Glomerular endothelial cell (primary cell): ENCODE results near the gene MOK. TPM values are rescaled to one million over a fixed set of nuclear protein-coding genes. Genes with fewer than 3 reads are reported as not detected.
"Not testable (repeated sequence)": the region's sequence is repeated elsewhere in the genome, so short reads cannot be mapped to it uniquely, and the experiment has no call there.

ENCODE experiments used
- DNase-seq: peaks from one replicate; pipeline ENCODE4 v3.0.0-alpha.2; 2011; ENCODE audit warnings: low read depth, low spot score; ENCODE audit errors: extremely low read depth
- total RNA-seq: library from RNA; depleted of rRNA; stranded (reverse); fragments of >200 nt; gene quantifications from 2 replicates; pipeline ENCODE4 v1.2.3, GENCODE V29; 2015

Gene MOK, protein sequence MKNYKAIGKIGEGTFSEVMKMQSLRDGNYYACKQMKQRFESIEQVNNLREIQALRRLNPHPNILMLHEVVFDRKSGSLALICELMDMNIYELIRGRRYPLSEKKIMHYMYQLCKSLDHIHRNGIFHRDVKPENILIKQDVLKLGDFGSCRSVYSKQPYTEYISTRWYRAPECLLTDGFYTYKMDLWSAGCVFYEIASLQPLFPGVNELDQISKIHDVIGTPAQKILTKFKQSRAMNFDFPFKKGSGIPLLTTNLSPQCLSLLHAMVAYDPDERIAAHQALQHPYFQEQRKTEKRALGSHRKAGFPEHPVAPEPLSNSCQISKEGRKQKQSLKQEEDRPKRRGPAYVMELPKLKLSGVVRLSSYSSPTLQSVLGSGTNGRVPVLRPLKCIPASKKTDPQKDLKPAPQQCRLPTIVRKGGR
- total RNA-seq, result 9.7 and 11.6 TPM in 2 replicates

DNA sequence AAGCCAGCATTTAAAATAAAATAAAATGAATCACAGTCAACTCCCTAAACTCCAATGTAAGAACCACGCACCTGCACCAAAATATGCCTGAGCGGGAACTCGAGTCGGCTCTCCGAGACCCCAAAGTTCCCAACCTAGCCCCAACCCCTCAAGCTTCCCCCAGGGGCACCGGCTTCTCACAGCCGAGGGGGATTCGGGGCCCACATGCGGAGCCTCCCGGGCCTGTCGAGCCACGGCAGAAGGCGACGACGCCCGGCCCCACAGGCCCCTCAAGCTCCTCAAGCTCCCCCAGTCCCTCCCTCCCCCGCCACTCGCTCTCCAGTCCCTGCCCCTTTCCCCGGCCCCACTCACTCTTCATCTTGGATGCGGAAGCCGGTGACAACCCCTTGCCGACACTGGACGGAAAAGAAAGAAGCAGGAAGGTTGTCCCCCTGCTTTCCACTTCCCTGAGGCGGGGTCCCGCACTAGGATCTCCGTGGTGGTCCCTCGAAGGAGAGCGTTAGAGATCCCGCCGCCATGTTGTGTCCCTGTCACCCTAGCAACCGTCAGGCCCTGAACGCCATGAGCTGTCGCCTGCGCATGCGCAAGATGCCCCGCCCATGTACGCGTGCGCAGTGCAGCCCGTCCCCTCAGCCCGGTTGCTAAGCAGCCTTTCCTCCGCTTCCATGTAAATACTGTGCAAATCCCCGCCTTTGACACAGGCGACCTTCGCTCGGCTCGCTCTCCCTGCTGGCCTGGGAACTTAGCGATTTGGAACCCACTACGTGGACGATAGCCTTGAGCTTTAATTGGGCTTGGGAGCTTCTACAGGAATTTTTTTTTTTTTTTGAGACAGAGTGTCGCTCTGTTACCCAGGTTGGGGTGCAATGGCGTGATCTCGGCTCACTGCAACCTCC, at the start of gene MOK:
Gene MOK (minus strand): TSS at position 554 of the 896 bp plus-strand sequence. CDS start 196 bp downstream, at position 358.
- DNase-seq, result peak; percentile 75

DNA sequence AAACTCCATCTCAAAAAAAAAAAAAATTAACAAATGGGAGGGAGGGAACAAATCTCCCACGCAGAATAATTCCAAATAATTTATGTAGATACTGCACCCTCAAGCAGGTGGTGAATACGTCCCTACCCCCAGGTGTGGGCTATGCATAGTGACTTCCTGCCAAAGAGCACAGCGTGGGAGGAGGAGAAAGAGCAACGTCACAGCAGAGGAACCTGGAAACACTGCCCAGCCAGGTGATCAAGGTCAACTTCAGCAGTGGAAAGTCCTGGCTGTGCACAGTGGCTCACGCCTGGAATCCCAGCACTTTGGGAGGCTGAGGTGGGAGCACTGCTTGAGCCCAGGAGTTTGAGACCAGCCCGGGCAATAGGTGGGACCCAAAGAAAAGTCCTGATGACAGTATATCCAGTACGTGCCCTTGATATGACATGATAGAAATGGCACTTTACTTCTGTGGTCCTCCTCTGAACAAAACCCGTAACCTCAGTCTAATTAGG, 48.2 kb upstream of the MOK start:
- no peak for DNase-seq

DNA sequence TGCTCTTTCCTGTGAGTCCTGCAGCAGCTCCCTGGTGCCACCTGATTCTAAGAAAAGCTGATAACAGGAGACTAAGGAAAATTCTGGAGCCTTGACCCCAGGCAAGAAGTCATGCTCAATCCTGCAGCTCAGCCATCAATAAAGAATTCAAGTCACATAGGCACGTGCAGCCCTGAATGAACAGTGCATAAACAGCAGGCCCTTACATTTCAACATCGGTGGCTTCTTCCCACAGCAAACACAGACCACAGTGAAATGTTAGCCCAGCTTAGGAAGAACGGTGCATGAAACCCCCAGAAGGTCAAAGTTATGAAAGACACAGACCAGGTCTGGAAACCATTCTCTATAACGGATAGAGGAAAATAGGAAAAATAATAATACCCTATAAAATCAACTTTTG, 47.2 kb upstream of the MOK start:
- DNase-seq, result no peak

DNA sequence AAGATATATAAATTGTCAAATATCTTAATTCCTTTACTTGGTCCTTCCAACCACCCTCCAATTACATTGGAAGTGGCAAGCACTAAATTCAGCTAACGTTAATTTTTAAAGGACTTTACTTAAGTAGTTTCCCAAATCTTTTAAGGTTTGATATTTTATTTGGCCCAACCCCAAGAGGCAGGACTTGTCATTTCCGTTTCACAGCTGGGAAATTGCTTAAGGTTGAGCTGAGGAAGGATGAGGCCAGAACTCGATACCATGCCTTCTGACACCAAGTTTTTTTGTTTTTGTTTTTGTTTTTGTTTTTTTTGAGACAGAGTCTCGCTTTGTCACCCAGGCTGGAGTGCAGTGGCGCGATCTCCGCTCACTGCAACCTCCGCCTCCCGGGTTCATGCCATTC, 46.6 kb upstream of the MOK start:
- peak; percentile 60 for DNase-seq

DNA sequence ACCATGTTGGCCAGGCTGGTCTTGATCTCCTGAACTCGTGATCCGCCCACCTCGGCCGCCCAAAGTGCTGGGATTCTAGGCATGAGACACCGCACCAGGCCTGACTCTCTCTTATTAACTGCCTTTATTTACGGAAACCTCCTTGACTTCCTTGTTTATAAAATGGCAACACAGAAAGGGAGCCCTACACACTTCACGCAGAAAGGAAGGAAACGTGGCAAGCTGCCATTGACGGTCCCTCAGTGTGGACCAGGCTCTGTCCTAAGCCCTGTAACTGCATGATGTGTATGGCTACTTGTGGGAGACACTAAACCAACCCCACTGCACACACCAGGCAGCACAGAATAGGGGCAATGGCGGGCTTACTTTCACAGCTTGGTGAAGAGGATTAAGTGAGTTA, 46.1 kb upstream of the MOK start:
- no peak for DNase-seq

DNA sequence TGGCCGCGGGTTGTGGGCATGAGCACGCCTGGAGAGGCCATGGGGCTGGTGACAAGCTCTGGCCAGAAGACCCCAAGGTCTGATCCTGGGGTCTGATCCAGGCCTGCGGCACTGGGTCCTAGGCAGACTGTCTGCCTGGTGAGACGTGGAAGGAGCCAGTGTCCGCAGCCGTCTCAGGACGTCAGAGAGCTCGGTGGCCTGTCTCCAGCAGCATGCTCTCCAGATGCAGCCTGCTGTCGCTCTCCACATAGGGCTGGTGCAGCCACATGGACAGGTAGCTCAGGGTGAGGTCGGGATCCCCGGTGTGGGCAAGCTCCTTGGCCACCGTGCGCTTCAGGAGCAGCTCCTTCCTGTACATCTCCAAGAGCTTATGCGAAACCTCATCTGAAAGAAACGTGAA, 43.4 kb upstream of the MOK start:
- no peak for DNase-seq

DNA sequence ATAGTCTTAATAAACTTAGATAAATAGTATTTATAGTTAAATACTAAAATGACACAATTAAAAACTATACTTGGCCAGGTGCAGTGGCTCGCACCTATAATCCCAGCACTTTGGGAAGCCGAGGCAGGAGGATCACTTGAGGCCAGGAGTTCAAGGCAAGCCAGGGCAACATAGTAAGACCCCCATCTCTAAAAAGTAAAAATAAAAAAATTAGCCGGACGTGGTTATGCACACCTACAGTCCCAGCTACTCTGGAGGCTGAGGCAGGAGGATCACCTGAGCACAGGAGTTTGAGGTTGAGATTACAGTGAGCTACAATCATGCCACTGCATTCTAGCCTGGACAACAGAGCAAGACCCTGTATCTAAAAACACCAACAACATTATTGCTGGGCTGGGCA, 41.7 kb upstream of the MOK start:
- no peak for DNase-seq

DNA sequence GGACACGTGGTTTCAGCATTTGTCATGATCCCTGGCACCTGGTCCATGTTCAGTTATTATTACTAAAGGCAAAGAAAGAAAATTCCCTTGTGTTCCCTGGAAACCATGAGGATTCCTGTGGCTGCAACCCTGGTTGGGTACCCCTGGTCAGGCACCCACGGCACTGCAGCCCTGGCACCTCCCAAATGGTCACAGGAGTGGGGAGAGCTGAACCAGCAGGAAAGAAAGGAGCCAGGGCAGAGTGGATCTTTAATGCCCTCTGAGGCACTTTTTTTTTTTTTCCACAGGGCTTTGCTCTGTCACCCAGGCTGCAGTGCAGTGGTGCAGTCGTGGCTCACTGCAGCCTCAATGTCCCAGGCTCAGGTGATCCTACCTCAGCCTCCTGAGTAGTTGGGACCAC, 40.3 kb upstream of the MOK start:
- DNase-seq, result no peak

DNA sequence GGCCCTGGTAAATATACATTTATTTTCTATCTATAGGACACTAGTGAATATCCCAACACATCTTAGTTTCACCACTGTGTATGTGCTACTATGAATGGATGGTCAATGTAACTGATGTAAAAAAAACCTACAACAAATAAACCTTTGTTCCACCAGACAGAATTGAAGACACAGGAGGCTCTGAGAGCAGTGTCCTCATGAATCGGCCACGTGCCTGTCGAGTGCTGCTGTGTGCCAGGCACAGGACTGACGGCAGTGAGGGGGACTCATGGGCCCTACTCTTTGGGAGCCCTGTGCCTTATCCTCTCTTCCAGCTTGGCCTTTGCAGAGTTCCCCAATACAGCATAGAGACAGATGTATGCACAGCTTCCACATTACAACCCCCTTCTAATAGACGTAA, 39.5 kb upstream of the MOK start:
- DNase-seq, result no peak

DNA sequence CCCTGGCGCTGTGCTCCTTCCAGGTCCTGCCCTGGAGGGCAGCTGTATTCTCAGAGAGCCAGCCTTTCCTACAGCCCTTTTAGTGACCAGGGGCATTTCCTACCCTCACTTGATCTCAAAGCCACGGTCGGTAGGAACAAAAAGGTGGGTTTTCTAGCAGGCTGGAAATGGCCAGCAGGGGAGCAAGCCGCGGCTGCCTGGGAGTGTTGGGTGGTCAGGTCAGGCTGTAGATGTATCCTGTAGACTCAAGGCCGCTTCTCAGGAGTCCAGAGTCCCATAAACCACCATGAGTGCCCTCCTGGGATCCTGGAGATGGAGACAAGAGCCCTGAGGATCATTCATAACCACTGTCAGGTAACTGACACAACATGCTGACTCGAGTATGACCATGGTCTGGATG, 39.1 kb upstream of the MOK start:
- no peak for DNase-seq

DNA sequence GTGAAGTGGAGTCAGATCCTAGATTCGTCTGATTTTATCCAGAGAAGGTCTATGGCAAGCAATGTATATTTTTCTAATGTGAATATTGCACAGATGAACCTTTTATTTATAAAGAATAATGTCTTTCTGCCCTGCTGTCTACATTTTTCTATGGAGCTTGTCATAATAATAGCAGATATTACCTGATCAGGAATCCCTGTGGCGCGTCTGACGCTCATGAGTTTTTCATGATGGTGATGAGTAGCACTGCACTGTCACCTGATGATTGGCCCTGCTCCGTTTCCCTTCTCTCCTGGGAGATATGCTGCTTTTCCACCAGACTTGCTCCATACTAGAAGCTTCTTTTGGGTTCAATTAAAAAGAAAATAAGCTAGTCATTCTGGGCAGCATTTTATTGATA, 37.3 kb upstream of the MOK start:
- DNase-seq, result no peak

DNA sequence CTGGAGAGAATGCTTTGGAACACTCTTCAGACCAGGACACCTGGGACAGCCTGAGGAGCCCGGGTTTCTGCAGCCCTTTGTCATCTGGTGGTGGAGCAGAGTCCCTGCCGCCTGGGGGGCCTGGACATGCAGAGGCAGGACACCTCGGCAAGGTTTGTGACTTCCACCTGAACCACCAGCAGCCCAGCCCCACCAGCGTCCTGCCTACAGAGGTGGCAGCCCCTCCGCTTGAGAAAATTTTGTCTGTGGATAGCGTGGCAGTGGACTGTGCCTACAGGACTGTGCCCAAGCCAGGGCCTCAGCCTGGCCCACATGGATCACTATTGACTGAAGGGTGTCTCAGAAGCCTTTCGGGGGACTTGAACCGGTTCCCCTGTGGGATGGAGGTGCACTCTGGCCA, 36.6 kb upstream of the MOK start:
- no peak for DNase-seq

DNA sequence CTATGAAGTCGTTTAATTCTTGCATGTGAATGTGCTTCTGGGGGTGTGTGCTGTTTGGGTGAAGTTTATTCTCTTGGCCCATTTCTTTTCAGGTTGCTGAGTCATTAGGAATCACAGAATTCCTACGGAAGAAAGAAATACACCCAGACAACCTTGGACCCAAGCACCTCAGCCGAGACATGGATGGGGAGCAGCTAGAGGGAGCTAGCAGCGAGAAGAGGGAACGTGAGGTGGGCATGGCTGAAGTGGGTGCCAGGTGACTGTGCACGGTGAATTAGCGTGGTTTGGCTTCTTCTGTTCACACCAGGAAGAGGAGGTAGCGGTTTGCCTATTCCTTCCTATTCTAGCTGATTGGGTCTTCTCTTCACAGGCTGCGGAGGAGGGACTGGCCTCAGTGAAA, 33.8 kb upstream of the MOK start:
- no peak for DNase-seq

DNA sequence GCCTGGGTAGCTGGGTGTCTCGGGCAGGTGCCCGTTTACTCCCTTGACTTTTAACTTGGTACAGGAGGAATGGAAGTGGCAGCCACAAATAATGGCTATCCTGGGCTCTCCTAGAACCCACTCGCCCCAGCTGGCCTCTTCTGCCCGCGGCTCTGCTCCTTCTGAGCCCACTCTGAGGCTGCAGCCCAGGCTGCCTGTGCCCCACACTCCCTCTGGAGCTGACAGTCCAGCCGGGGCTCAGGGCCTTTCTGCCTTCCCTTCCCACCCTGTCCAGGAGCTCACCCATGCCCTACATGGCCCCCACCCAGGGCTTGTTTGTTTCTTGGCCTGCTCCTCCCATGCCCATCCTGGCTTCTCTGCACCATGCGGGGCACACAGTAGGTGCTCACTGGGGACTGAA, 30.2 kb upstream of the MOK start:
- DNase-seq, result no peak

DNA sequence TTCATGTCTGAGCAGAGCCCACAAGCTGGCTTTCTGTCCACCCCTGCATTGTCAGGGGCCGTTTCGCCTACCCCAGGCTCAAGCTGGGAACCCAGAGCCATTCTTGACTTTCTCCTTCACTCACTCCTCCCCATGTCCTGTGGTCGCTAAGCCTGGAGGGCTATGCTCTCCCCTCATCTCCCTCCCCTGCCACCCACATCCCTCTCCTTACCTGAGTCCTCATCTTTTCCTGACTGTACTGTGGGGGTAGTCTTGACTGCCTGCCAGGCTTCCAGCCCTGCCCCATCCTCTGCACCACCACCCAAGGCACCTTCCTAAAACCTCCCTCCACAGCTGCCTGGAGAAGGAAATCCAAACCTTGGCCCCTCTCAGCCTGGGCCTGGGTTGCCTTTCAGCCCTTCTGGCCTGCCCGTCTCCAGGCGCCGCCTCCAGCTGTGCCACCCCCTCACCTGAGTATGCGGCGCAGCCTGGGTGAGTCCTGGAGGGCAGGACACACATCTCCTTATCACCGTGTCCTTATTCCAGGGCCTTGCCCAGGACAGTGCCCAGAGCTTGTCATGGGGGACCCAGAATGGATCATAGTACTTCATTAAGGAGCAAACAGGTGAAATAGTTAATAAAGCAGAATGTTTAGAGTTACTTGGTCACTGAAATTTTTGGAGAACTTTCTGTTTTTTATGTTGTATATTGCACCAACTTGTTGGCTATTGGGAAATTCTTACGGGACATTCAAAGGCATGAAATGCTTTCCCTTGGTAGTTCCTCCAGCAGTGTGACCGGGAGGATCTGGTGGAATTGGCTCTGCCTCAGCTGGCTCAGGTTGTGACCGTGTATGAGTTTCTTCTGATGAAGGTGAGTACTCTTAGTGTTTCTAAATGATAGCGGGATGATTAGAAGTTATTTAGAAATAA, 29.1 kb upstream of the MOK start:
- DNase-seq, result no peak

DNA sequence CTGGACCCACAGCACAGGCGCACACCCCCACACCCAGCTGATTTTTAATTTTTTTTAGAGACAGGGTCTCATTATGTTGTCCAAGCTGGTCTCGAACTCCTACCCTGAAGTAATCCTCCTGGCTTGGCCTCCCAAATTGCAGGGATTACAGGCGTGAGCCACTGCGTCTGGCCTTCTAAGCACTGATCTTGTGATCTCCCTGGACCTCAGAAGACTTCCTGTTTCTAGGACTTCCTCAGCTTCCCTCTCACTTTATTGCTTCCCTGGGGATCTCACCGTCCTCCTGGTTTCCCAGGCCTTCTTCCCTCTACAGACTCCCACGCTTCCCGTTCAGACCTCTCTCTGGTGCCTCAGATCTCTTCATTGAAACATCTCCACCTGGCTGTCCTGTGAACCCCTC, 28.4 kb upstream of the MOK start:
- DNase-seq, result no peak

DNA sequence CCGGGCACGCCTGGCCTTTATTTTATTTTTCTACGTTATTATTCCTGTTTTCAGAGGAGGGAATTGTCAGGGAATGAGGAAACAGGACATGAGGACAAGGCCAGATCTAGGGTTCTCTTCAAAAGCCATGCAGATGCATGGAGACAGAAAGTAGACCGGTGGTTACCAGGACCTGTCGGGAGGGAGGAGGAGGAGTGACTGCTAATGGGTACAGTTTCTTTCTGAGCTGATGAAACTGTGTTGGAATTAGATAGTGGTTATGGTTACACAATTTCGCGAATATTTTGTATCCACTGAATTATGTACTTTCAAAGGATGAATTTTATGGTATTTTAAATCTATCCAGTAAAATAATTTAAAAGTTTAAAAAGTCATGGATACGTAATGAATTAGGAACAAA, 25.8 kb upstream of the MOK start:
- no peak for DNase-seq

DNA sequence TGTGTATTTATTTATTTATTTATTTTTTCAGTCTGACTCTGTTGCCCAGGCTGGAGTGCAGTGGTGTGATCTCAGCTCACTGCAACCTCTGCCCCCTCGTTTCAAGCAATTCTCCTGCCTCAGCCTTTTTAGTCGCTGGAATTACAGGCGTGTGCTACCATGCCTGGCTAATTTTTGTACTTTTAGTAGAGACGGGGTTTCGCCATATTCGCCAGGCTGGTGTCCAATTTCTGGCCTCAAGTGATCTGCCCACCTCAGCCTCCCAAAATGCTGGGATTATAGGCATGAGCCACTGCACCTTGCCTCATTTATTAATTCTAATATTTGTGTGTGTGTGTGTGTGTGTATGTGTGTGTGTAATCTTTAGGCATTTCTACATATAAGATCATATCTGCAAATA, 24.4 kb upstream of the MOK start:
- not testable (repeated sequence) for DNase-seq

DNA sequence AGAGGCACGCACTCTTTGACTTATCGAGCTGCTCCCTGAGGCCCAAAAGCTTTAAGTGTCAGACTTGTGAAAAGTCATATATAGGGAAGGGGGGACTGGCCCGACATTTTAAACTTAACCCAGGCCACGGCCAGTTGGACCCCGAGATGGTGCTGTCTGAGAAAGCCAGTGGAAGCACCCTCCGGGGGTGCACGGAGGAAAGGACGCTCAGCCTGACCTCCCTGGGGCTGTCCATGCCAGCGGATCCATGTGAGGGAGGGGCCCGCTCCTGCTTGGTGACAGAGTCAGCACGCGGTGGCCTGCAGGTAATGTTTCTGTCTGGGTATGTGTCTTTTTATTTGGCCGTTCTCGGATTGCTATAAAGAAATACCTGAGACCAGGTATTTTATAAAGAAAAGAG, 21.6 kb upstream of the MOK start:
- no peak for DNase-seq

DNA sequence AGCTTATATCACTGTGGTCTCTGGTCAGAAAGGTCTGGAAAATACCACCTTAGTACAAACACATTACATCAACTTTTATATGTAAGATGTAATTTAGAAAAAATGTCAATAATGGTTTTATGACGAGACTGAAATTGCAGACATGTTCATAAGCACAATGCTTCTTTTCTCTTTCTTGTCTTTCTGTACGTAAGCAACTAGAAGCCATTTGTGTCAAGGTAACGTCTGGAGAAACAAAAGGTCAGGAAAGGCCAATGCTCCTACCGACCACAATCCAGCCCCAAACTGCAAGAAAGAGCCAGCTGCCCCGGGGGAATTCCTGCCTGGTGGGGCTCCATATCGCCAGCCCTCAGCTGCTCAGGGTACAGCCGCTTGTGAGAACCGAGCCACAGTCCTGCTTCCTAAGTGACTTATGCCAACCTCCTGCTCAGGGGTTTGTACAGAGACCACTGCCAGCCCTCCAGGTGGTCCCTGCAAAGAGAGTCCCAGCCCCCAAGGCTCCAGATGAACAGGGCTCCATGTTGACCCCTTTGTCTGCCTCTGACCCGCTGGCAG, 20.9 kb upstream of the MOK start:
- DNase-seq, result no peak
